HCT116 (cell line): ENCODE measurements around the gene CREBL2.

ENCODE experiments used
- CTCF ChIP-seq, 3 experiments: fragments of 200-600 bp in 1 of 3; sonication (generic) in 1 of 3; IDR thresholded peaks in 2 of 3; conservative IDR thresholded peaks in 1 of 3; 2 replicates each; pipeline ENCODE4 v1.5.1; 2012 to 2017; ENCODE audit warnings: low read depth in 2 of 3, low read length in 2 of 3, antibody characterized with exemption in 1 of 3, borderline replicate concordance in 1 of 3, control low read depth in 1 of 3, mild to moderate bottlenecking in 1 of 3, mixed read lengths in 1 of 3, mixed run types in 1 of 3, moderate library complexity in 1 of 3; ENCODE audit not compliant: insufficient read depth in 1 of 3
- EGR1 ChIP-seq: IDR thresholded peaks from 2 replicates; pipeline ENCODE4 v1.6.1; 2012; ENCODE audit warnings: low read depth
- EZH2 ChIP-seq: fragments of 200-600 bp; sonication (generic); IDR thresholded peaks from 2 replicates; pipeline ENCODE4 v1.6.1; 2017; ENCODE audit warnings: antibody characterized with exemption, mixed run types
- EZH2phosphoT487 ChIP-seq: fragments of 200-600 bp; IDR thresholded peaks from 2 replicates; pipeline ENCODE4 v1.6.1; 2018; ENCODE audit warnings: antibody characterized with exemption, borderline replicate concordance
- RAD21 ChIP-seq: IDR thresholded peaks from 2 replicates; pipeline ENCODE4 v1.6.1; 2012; ENCODE audit warnings: low read depth, mild to moderate bottlenecking
- YY1 ChIP-seq: IDR thresholded peaks from 2 replicates; pipeline ENCODE4 v1.6.1; 2011; ENCODE audit warnings: low read length, low read depth, moderate library complexity, mild to moderate bottlenecking; ENCODE audit not compliant: insufficient replicate concordance; ENCODE audit errors: extremely low read depth

- TF ChIP-seq CTCF (IDR thresholded peaks at IDR 0.05 in 2 of 3, conservative IDR thresholded peaks at IDR 0.05 in 1 of 3; ENCODE audit: borderline replicate concordance in 1 of 3, insufficient read depth in 1 of 3, low read depth in 2 of 3, low read length in 2 of 3) (no peak), EZH2phosphoT487 (no peak), RAD21 (no peak), EGR1 (no peak), YY1 (no peak), EZH2 (no peak)
Measured at GRCh38 chr12:12609692-12610091, 2.0 kb upstream of the CREBL2 start.
